Measurements from ENCODE around the gene KANK2.

DNA sequence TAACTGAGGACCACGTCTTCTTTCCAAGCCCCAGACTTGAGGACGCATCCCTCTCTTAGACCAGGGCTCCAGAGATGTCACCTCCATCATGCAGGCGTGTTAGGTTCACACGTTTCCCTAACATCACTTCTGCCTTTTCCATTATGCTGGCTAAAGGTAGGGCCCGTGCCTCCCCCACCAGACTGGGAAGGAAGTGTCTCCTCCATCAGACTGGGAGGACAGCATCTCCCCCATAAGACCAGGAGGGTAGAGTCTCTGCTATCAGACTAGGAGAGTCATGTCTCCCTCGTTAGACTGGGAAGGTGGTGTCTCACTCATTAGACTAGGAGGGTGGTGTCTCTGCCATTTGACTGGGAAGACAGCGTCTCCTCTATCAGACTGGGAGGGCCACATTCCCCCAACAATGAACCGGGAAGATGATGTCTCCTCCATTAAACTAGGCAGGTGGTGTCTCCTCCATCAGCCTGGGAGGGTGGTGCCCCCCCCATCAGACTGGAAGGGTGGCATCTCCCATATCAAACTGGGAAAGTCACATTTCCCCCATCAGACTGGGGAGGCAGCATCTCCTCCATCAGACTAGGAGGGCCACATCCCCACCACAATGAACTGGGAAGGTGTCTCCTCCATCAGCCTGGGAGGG lies 23.7 kb downstream of the KANK2 start:
- TF ChIP-seq POLR2AphosphoS5 (IDR thresholded peaks at IDR 0.05; ENCODE audit: low read depth), result no peak
- TF ChIP-seq CTCF (conservative IDR thresholded peaks at IDR 0.05; ENCODE audit: low read depth in 2 of 2), result no peak
- no peak for TF ChIP-seq EZH2 (IDR thresholded peaks at IDR 0.05; ENCODE audit: low read depth, unreplicated experiment)
- no peak for TF ChIP-seq EZH2phosphoT487 (IDR thresholded peaks at IDR 0.05; ENCODE audit: unreplicated experiment)
- no peak for TF ChIP-seq REST (IDR thresholded peaks at IDR 0.05; ENCODE audit: unreplicated experiment)
- no peak for TF ChIP-seq CREB1 (CRISPR knock-in tag; IDR thresholded peaks at IDR 0.05; ENCODE audit: low read depth)
- TF ChIP-seq STAT1 (IDR thresholded peaks at IDR 0.05; ENCODE audit: unreplicated experiment), result no peak

Measured in GM23338 (cell line).